Measurements from ENCODE around the gene SLC14A1. TPM values are rescaled to one million over a fixed set of nuclear protein-coding genes. Genes with fewer than 3 reads are reported as not detected.

SLC14A1 gene
- total RNA-seq = under 1 TPM; 0.32 to 0.52 TPM

DNA sequence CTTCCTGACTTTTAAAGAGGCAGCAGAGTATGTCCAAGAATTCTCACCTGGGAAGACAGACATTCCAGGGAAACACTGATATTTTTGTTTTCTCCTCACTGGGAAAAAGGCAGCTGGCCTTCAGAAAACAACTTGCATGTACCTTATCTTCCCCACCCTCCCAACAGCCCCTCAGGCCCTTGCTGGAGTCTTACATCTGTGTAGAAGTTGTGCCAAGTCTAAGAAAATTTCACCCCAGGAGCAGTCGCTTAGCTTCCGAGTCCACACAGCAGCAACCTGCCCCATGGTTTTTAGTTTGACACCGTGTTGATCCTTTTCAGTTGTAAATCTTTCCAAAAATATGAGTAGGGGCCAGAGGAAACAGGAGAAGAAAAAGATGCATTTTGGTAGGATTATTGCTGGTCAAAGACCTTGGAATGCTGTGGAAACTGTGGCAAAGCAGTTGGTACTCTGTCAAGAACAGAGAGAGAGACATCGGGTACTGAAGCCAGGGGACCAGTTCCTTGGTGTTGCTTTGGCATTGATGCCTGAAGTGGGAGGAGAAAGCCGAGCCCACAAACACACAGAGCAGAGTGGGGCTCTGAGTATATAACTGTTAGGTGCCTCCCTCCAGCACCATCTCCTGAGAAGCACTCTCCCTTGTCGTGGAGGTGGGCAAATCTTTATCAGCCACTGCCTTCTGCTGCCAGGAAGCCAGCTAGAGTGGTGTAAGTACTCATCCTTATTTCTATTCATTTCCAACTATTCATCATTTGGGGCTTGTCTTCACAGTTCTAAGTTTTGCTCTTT lies at the start of gene SLC14A1:
TSS of gene SLC14A1 (plus strand) at position 615 of the 789 bp plus-strand sequence. CDS start 6,140 bp downstream, outside the sequence.
- DNase-seq = no peak
- H3K27me3 ChIP-seq = no peaks in the 10 kb centered on the region
- H3K4me1 ChIP-seq = no peaks in the 10 kb centered on the region
- intact Hi-C loops (cut with DNase I) = no loop called here
- H3K9ac ChIP-seq (ENCODE audit: low read depth in 2 of 2, low read length in 2 of 2) = no peak within 1 kb of the TSS
- no peak within 1 kb of the TSS for H3K4me3 ChIP-seq
- no peaks in the 10 kb centered on the region for H3K36me3 ChIP-seq
- no peaks in the 10 kb centered on the region for H3K9me3 ChIP-seq
- TF ChIP-seq, protein P1, sequence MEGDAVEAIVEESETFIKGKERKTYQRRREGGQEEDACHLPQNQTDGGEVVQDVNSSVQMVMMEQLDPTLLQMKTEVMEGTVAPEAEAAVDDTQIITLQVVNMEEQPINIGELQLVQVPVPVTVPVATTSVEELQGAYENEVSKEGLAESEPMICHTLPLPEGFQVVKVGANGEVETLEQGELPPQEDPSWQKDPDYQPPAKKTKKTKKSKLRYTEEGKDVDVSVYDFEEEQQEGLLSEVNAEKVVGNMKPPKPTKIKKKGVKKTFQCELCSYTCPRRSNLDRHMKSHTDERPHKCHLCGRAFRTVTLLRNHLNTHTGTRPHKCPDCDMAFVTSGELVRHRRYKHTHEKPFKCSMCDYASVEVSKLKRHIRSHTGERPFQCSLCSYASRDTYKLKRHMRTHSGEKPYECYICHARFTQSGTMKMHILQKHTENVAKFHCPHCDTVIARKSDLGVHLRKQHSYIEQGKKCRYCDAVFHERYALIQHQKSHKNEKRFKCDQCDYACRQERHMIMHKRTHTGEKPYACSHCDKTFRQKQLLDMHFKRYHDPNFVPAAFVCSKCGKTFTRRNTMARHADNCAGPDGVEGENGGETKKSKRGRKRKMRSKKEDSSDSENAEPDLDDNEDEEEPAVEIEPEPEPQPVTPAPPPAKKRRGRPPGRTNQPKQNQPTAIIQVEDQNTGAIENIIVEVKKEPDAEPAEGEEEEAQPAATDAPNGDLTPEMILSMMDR (IDR thresholded peaks at IDR 0.05) = no peak
- H3K27ac ChIP-seq = no peak within 1 kb of the TSS

DNA sequence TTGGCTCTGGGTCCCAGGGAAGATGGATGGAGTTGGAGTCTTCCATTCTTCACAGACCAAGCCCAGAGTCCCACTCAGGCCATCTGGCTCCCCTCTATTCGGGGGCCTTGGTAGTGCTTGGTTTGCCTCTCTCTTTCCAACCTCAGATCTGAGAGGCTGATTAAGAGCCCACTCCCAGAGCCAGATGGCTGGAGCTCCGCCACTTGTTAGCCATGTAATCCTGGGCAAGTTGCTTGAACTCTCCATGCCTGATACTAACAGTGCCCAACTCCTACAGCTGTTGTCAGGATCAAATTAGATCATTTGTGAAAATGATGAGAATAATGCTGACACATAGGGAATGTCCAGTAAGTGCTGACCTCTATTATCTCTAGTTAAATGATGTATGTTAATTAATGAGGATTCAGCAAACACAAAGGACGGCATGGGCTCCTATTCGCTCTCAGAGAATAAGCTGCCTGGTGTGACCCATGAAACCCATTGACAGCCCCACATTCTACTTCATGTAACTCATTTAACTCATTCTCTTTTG lies 46.6 kb upstream of the SLC14A1 start:
- H3K9me3 ChIP-seq = no peaks in the 10 kb centered on the region
- TF ChIP-seq, protein P1 (IDR thresholded peaks at IDR 0.05) = no peak
- no peak overlapping the region for H3K27ac ChIP-seq
- no peaks in the 10 kb centered on the region for H3K27me3 ChIP-seq
- H3K36me3 ChIP-seq = no peaks in the 10 kb centered on the region
- H3K4me1 ChIP-seq = no peaks in the 10 kb centered on the region
- no peak overlapping the region for H3K4me3 ChIP-seq
- H3K9ac ChIP-seq (ENCODE audit: low read depth in 2 of 2, low read length in 2 of 2) = no peak overlapping the region
- intact Hi-C loops (cut with DNase I) = no loop called here
- DNase-seq = no peak

DNA sequence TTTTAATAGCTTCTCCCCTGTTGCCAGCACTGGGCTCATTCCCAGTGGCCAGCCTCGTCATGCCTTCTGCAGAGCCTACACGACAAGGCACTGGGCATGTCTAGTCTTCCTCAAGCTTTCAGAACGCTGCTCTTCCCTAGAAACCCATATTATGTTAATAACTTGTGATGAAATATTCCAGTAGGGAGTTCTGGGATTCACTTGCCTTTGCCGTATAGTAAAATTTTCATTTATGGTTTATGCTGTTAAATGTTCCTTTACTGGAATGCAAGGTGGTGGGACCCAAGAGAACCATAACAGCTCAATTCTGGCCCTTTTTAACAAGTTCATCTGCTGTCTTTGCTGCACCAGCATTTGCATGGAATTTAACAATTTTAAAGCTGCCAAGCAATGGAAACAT lies 45.5 kb upstream of the SLC14A1 start:
- H3K4me3 ChIP-seq = no peak overlapping the region
- H3K27ac ChIP-seq = no peak overlapping the region
- DNase-seq = no peak
- no peaks in the 10 kb centered on the region for H3K36me3 ChIP-seq
- no peak overlapping the region for H3K9ac ChIP-seq (ENCODE audit: low read depth in 2 of 2, low read length in 2 of 2)
- intact Hi-C loops (cut with DNase I) = no loop called here
- H3K27me3 ChIP-seq = no peaks in the 10 kb centered on the region
- TF ChIP-seq, protein P1 (IDR thresholded peaks at IDR 0.05) = no peak
- H3K4me1 ChIP-seq = no peaks in the 10 kb centered on the region
- H3K9me3 ChIP-seq = no peaks in the 10 kb centered on the region

DNA sequence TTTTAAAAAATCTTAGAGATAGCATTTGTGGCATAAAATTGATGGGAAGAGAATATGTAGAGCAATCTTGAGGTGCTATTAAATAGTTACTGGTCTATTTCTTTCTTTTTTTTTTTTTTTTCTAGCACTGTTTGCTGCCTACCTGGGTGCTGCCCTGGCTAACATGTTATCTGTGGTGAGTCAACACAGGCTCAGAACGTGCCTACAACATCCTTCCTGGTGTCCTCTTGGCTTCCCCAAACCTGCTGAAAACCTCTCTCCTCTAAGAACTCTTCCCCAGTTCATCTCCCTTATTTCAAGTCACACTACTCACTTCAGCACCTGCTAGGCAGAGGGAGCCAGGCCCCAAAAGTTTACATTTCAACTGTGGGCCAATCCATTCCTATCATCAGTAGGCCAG lies 45.1 kb upstream of the SLC14A1 start:
- no peaks in the 10 kb centered on the region for H3K36me3 ChIP-seq
- H3K27ac ChIP-seq = no peak overlapping the region
- no peaks in the 10 kb centered on the region for H3K9me3 ChIP-seq
- no peaks in the 10 kb centered on the region for H3K27me3 ChIP-seq
- TF ChIP-seq, protein P1 (IDR thresholded peaks at IDR 0.05) = no peak
- H3K9ac ChIP-seq (ENCODE audit: low read depth in 2 of 2, low read length in 2 of 2) = no peak overlapping the region
- H3K4me1 ChIP-seq = no peaks in the 10 kb centered on the region
- intact Hi-C loops (cut with DNase I) = no loop called here
- no peak for DNase-seq
- no peak overlapping the region for H3K4me3 ChIP-seq

DNA sequence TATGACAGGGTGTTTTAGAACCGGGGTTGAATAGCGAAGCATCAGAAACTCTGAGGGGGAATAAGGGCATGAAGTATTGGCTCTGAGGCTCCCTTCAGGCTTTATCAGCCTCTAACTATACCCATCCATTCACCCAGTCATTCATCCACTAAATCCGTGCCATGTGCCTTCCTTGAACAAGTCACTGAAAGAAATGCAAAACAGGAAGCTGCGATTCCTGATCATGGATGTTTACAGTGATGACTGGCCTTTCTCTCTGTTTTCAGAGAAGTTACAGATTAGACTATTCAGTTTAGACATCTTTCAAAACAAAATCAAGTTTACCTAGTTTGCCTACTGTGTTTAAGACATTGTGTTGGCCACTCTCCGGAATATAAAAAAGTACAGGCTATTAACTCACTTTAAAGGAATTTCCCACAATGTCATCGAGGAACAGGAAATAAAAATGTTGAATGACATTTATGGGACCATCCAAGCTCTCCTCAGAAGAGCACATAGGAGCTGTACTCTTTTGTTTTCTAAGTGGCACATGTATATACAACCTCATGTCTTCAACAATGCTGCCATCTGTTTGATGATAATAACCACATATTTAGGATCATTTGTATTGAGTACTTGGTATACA lies 43.8 kb upstream of the SLC14A1 start:
- no peaks in the 10 kb centered on the region for H3K27me3 ChIP-seq
- TF ChIP-seq, protein P1 (IDR thresholded peaks at IDR 0.05) = no peak
- intact Hi-C loops (cut with DNase I) = loop anchor here (10.0 kb wide), 1 partner anchor 385 kb away; no protein-coding TSS in a partner anchor
- no peaks in the 10 kb centered on the region for H3K36me3 ChIP-seq
- no peak overlapping the region for H3K9ac ChIP-seq (ENCODE audit: low read depth in 2 of 2, low read length in 2 of 2)
- no peak for DNase-seq
- no peak overlapping the region for H3K4me3 ChIP-seq
- H3K4me1 ChIP-seq = no peaks in the 10 kb centered on the region
- H3K27ac ChIP-seq = no peak overlapping the region
- H3K9me3 ChIP-seq = no peaks in the 10 kb centered on the region
